Measurements from ENCODE around the gene NLGN1.

DNA sequence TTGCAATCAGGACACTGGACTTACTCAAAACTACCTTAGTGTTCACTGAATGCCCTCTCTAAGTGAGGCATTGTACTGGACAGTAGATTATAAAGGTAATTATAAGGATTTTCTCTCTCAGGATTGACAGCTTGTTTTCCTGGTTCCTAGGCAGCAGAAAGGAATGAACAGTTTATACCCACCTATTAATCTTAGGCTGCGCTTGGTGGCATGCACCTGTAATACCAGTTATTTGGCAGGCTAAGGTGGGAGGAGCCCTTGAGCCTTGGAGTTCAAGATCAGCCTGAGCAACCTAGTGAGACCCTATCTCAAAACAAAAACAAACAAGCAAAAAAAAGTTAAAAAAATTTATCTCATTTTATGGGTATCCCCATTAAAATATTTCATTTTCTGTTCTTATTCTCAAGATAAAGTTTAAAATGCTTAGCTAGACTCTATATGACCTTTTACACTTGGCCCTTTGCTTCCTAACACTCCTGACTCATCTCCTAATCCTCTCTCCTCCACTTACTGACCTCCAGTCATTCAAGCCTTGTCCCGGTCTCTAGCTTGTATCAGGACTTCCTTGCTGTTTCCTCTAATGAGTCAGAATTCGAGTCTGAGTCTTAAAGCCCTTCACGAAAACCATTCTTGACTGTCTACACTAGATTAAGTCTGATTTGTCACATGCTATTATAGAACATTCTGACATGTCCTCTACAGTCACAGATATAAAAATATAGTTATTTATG lies 348.6 kb downstream of the NLGN1 start:
- TF ChIP-seq CTCF (IDR thresholded peaks at IDR 0.05): no peak
- no peak for TF ChIP-seq POLR2A (IDR thresholded peaks at IDR 0.05)
